Right ventricle myocardium superior (tissue), 1 donor: ENCODE results near the gene CWC27. TPM values are rescaled to one million over a fixed set of nuclear protein-coding genes. Genes with fewer than 3 reads are reported as not detected.

Experiments
- ATAC-seq: fragments of 200-7000 bp; cut with Tn5 transposase; one replicate; pipeline ENCODE4 v1.9.1; 2020; ENCODE audit warnings: mild to moderate bottlenecking; ENCODE audit not compliant: poor library complexity
- DNase-seq: peaks from one replicate; pipeline ENCODE4 v3.0.0-alpha.2; 2020
- intact Hi-C: fragments of 100-400 bp; cut with DNase I; formaldehyde crosslinking; loops from one replicate; pipeline ENCODE4 v1.11.2; 2022
- total RNA-seq: library from RNA; stranded (reverse); fragmentation: NEBNext Ultra II Directional; extraction: Animal tissue kit (Norgen Biotek cat#: 25700); gene quantifications from one replicate; pipeline ENCODE4 v1.2.1, GENCODE V29; 2021
- donor health status: DM: no; HTN: yes; CAD: no; lungs with severe emphysema.

CWC27 gene
- total RNA-seq, 1 donor from 2014 or later: 22.4 TPM

GRCh38 chr5:65041296-65042158 lies 272.8 kb downstream of the CWC27 start:
- intact Hi-C loops: no loop called here
- DNase-seq: no peak
- peak; percentile 13 for ATAC-seq

GRCh38 chr5:65043843-65044359 lies 275.2 kb downstream of the CWC27 start:
- DNase-seq (no peak), ATAC-seq (no peak)
- intact Hi-C loops: no loop called here

- no peak for DNase-seq
- intact Hi-C loops: no loop called here
- ATAC-seq: no peak
Observed at GRCh38 chr5:65047225-65047624, 278.5 kb downstream of the CWC27 start.

- ATAC-seq (no peak), DNase-seq (no peak)
- intact Hi-C loops: no loop called here
Observed at GRCh38 chr5:65047948-65048690, 279.4 kb downstream of the CWC27 start.

GRCh38 chr5:65050140-65050539 lies 281.4 kb downstream of the CWC27 start:
- DNase-seq: no peak
- no peak for ATAC-seq
- intact Hi-C loops: no loop called here

- peak; percentile 31 for ATAC-seq
- intact Hi-C loops: no loop called here
- DNase-seq: no peak
Observed at GRCh38 chr5:65050826-65051498, 282.2 kb downstream of the CWC27 start.

GRCh38 chr5:65055938-65056337 lies 287.2 kb downstream of the CWC27 start:
- intact Hi-C loops: no loop called here
- no peak for DNase-seq
- ATAC-seq: no peak

- intact Hi-C loops: no loop called here
- ATAC-seq (no peak), DNase-seq (no peak)
Observed at GRCh38 chr5:65059681-65060598, 291.2 kb downstream of the CWC27 start.

- no peak for ATAC-seq
- no peak for DNase-seq
- intact Hi-C loops: no loop called here
Observed at GRCh38 chr5:65061250-65061973, 292.7 kb downstream of the CWC27 start.

GRCh38 chr5:65061974-65062353 lies 293.2 kb downstream of the CWC27 start:
- intact Hi-C loops: no loop called here
- DNase-seq (no peak), ATAC-seq (no peak)

- ATAC-seq: peak; percentile 95
- peak; percentile 52 for DNase-seq
- intact Hi-C loops: no loop called here
Observed at GRCh38 chr5:65062469-65063083, 293.8 kb downstream of the CWC27 start.

- DNase-seq (no peak), ATAC-seq (no peak)
- intact Hi-C loops: no loop called here
Observed at GRCh38 chr5:65065001-65065511, 296.3 kb downstream of the CWC27 start.

- ATAC-seq (no peak), DNase-seq (no peak)
- intact Hi-C loops: no loop called here
Observed at GRCh38 chr5:65066387-65067146, 297.8 kb downstream of the CWC27 start.

GRCh38 chr5:65067147-65067506 lies 298.4 kb downstream of the CWC27 start:
- DNase-seq (no peak), ATAC-seq (no peak)
- intact Hi-C loops: no loop called here
